ENCODE data around the gene MICAL3.

DNA sequence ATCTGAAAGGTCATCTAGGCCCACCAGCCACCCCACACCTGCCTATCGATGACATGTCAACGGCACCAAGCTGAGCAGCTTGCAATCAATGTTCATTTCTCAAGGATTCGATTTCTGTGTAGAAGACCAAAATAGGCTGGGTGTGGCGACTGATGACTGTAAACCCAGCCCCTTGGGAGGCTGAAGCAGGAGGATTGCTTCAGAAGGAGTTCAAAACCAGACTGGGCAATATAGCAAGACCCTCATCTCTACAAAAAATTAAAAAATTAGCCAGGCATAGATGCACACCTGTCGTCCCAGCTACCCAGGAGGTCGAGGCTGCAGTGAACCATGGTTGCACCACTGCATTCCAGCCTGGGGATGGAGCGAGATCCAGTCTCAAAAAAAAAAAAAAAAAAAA, 108.7 kb downstream of the MICAL3 start:
- no peak for TF ChIP-seq EZH2phosphoT487 (IDR thresholded peaks at IDR 0.05; ENCODE audit: insufficient read depth, low read depth)
- TF ChIP-seq EZH2 (IDR thresholded peaks at IDR 0.05; ENCODE audit: insufficient read depth, poor library complexity, severe bottlenecking), result no peak

Data from GM23248 (cell line).